Activated naive CD4-positive, alpha-beta T cell treated with anti-CD3 and anti-CD28 coated beads, Interleukin-2, amount 50 U/mL, for 72 hours (primary cell): Measurements from ENCODE around the gene PLA2G4D. TPM values are rescaled to one million over a fixed set of nuclear protein-coding genes. Genes with fewer than 3 reads are reported as not detected.

Source experiments
- ATAC-seq, 2 donors: fragments of 150-1000 bp; cut with Tn5 transposase; 2 replicates each; pipeline ENCODE4 v1.10.0; 2021; ENCODE audit warnings: mild to moderate bottlenecking in 2 of 2, moderate library complexity in 2 of 2
- DNase-seq, 2 donors: peaks; one replicate each; pipeline ENCODE4 v3.0.0; 2021 to 2022; ENCODE audit warnings: low spot score in 2 of 2
- H3K27ac Mint-ChIP-seq, 2 donors: one replicate each; pipeline ENCODE4 v1.8.0; 2022; ENCODE audit warnings: mild to moderate bottlenecking in 2 of 2, mixed read lengths in 2 of 2
- H3K36me3 Mint-ChIP-seq, 2 donors: one replicate each; pipeline ENCODE4 v1.8.0; 2022; ENCODE audit warnings: mixed read lengths in 2 of 2
- H3K9me3 Mint-ChIP-seq, 2 donors: one replicate each; pipeline ENCODE4 v1.8.0; 2022; ENCODE audit warnings: mixed read lengths in 2 of 2
- total RNA-seq, 2 donors: library from RNA; stranded (reverse); gene quantifications; one replicate each; pipeline ENCODE4 v1.2.3, GENCODE V29; 2022

Gene PLA2G4D
- total RNA-seq, 2 donors from 2014 or later = not detected

DNA sequence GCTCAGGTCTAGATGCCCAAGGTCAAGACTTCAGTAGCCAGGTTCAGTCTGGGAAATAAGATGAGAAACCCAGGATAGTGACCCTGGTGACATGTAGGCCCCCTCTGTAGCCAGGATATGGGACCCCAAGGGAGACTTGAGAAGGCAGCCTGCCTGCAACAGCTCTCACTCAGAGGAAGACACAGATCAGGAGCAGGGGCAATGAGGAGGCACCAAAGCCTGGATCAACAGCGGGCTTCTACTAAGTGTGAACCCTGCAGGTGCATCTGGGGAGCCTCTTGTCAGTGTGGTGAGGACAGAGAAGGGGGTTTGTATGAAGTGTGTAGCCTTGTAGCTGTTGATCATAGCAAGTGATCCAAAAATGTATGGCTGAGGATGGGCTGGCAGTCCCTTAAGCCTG, 36.6 kb upstream of the PLA2G4D start:
- DNase-seq = no peak
- H3K9me3 Mint-ChIP-seq = no peaks in the 10 kb centered on the region
- ATAC-seq = no peak
- H3K36me3 Mint-ChIP-seq = no peaks in the 10 kb centered on the region
- no peak overlapping the region for H3K27ac Mint-ChIP-seq

DNA sequence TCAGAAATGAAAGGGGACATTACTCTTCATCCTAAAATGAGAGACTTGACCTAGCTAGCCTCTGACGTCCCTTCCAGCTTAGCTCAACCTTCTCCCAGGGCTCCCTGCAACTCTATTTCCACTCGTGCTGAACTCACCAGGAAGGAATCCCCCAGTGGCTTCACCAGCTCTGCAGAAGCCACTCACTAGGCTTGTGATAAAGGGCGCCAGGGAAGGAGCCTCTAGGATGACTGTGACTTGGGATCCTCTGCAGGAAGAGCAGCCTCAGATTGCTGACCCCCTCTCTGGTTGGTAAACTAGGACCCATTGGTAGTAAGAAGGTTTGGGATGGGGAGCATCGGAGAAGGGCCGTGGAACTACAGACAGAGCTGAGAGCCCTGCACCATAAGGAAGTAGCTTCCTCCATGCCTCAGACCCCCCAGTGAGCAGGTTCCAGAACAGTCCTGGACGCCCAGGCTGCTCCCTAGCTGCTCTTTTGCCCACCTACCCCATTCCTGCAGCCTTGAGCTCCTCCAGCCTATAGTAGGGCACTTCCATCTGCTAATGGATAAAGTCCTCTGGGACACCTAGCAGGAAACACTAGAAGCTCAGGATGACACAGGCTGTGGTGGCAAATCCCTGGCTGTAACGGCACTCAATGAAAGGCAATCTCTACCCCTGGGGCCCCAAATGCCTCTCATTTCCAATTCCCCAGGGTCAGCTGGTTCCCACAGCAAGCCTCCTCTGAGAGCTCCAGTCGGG, 36.1 kb upstream of the PLA2G4D start:
- Mint-ChIP-seq H3K9me3 (no peaks in the 10 kb centered on the region), H3K27ac (no peak overlapping the region), H3K36me3 (no peaks in the 10 kb centered on the region)
- peak in 1 of 2 donors; percentile 28 for DNase-seq
- ATAC-seq = no peak

DNA sequence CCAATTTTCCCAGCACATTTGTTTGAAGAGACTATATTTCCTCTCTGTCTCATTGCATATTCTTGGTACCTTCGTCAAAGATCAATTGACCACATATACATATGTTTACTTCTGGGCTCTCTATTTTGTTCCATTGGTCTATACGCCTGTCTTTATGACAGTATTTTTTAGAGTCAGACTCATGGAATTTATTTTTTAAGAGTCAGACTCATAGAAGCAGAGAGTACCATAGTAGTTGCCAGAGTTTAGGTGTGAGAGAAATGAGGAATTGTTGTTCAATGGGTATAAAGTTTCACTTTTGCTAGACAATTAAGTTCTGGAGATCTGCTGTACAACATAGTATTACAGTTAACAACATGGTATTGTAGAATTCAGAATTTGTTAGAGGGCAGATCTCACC, 35.0 kb upstream of the PLA2G4D start:
- ATAC-seq (peak in 1 of 2 donors; percentile 81), DNase-seq (no peak)
- no peak overlapping the region for H3K27ac Mint-ChIP-seq
- no peaks in the 10 kb centered on the region for H3K36me3 Mint-ChIP-seq
- H3K9me3 Mint-ChIP-seq = no peaks in the 10 kb centered on the region

DNA sequence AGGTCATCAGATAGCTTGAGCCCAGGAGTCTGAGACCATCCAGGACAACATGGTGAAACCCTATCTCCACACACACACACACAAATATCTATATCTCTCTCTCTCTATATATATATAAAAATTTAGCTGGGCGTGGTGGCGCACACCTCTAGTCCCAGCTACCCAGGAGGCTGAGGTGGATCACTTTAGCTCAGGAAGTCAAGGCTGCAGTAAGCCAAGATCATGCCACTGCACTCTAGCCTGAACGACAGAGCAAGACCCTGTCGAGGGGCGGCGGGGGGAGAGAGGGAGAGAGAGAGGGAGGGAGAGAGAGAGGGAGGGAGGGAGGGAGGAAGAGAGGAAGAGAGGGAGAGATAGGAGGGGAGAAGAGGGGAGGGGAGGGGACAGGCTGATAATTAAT, 34.1 kb upstream of the PLA2G4D start:
- H3K36me3 Mint-ChIP-seq = no peaks in the 10 kb centered on the region
- H3K9me3 Mint-ChIP-seq = no peaks in the 10 kb centered on the region
- ATAC-seq (no peak), DNase-seq (no peak)
- H3K27ac Mint-ChIP-seq = no peak overlapping the region

DNA sequence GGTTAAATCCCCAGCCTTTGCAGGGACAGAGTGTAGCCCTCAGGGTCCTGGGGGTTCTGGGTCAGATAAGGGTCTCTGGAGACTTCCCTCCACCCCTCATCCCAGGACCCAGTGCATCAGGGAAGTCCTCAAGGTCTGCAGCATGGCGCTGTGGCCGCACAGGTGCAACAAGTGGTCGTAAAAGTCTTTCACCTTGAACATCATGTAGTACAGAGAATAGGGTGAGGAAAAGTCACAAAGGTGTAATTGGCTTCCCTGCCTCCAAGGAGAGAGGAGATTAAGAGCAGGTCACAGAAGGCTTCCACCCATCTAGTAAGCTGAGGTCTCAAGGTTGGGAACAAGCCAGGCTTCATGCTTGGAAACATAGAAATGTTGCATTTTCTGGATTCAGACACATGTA, 29.2 kb upstream of the PLA2G4D start:
- no peak overlapping the region for H3K27ac Mint-ChIP-seq
- H3K36me3 Mint-ChIP-seq = no peaks in the 10 kb centered on the region
- ATAC-seq = no peak
- no peak for DNase-seq
- no peaks in the 10 kb centered on the region for H3K9me3 Mint-ChIP-seq

DNA sequence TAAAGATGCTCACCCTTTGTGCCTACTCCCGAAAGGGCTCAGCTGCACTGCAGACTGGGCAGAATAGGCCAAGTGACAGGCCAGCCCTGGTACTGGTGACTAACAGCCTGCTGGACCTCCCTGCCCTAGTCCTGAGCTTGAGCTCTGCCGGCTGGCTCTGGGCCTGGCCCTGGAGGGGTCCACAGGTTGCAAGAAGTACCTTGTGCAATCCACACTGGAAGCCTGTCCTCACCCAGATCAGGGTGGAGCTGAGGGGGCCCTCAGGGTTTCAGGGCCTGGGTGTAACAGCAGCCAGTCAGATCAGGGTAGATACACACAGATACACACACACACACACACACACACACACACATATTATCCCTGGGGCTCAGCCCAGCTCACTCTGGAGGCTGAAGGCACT, 27.3 kb upstream of the PLA2G4D start:
- ATAC-seq (no peak), DNase-seq (no peak)
- no peaks in the 10 kb centered on the region for H3K36me3 Mint-ChIP-seq
- H3K27ac Mint-ChIP-seq = no peak overlapping the region
- no peaks in the 10 kb centered on the region for H3K9me3 Mint-ChIP-seq

DNA sequence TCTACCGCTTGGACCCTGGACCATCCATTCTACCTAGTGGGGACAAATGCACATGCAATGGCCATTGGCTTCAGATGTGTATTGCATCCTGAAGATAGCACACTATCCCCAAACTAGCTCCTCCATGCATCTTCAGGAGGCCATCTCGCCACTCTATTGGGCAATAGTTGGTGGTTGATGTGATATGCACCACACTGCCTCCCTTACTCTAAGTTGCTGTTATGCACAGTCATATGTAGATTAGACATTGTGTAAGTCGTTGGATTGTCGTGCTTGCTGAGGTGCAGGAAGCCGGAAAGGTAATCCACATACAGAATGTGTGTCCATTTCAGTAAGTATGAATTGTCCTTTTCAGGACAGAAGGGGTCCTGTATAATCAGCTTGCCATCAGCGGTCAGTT, 26.7 kb upstream of the PLA2G4D start:
- H3K36me3 Mint-ChIP-seq = no peaks in the 10 kb centered on the region
- ATAC-seq (no peak), DNase-seq (no peak)
- H3K9me3 Mint-ChIP-seq = no peaks in the 10 kb centered on the region
- no peak overlapping the region for H3K27ac Mint-ChIP-seq

DNA sequence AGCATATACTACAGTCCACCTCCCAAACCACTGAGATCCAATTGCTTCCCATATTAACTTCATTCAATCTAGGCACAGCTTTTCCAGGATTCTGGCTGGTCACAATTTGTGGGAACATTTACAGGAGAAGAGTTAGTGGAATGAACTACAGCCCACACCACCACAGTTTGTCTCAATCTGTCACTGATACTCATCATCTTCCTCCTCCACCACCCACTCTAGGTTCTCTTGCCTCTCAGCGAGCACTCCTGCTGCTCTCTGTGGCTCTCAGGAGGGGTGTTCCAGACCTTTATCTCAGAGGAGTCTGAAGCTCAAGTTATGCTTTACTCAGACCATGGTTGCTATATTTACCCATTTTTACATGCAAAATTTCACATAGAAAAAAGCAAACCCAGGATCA, 25.9 kb upstream of the PLA2G4D start:
- no peaks in the 10 kb centered on the region for H3K9me3 Mint-ChIP-seq

DNA sequence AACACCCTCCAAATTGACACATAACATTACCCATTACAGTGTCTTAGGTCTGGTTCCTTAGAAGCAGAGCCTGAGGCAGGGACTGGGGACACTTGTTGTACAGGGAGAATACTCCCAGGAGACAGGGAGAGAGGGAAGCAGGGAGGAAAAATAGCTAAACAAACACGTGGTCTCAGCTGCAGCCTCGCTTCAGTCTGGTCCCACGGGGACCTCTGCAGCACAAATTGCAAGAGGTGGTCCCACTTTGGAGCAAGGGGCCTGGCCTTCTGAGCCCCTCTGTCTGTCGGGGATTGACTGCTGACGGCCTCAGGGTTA, 25.0 kb upstream of the PLA2G4D start:
- ATAC-seq = no peak
- no peak overlapping the region for H3K27ac Mint-ChIP-seq

More for the DNA sequence above, 25.9 kb upstream of the PLA2G4D start:
- no peaks in the 10 kb centered on the region for H3K36me3 Mint-ChIP-seq
- ATAC-seq (no peak), DNase-seq (no peak)
- H3K27ac Mint-ChIP-seq = no peak overlapping the region

DNA sequence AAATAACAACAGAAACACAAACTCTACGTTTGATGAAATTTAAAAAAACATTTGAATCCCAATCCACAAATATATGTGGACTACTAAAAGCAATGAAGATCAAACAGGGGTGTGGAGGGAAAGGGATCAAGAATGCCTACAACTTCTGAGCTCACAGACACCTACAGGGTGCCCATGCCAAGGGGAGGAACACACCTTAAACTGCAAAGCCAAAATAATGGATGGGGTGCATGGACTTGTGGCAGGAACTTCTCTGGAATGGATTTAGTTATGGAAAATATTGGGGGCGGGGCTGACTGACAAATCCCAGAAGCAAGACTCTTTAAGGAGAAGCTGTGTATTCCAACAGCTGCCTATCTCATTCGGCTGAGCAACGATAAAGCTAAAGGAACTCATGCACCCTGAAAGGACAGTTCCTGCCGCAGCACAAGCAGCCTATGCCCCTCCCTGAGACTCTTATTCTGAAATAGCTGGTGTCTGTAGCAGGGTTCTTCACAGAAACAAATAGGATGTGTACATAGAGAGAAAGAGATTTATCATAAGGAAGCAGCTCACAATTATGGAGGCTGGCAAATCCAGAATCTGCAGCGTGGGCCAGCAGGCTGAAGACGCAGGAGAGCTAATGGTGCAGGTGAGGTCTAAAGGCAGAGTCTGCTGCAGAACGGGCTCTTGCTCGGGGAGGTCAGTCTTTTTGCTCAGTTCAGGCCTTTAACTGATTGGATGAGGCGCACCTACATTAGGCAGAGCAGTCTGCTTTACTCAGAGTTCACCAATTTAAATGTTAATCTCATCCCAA, 24.5 kb upstream of the PLA2G4D start:
- H3K9me3 Mint-ChIP-seq = no peaks in the 10 kb centered on the region
- H3K27ac Mint-ChIP-seq = no peak overlapping the region
- ATAC-seq (no peak), DNase-seq (no peak)
- no peaks in the 10 kb centered on the region for H3K36me3 Mint-ChIP-seq

More for the DNA sequence above, 25.0 kb upstream of the PLA2G4D start:
- H3K36me3 Mint-ChIP-seq = no peaks in the 10 kb centered on the region
- no peaks in the 10 kb centered on the region for H3K9me3 Mint-ChIP-seq
- DNase-seq = no peak

DNA sequence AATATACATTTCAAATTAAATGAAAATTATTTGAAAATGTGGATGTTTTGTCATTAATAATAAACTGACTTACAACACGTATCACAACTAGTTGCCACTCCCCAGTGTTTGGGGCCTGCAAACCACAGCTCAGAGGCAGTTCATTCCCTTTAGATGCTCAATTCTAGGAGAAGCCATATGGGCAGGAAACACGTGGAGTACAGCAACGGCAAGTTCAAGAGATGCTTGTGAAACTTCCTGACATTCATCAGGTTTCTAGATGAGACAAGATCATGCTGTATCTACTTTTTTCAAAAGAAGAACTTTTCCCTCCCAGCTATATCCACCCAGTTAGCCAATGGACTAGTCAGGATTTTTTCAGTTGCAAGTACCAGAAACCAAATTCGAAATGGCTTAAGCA, 17.6 kb upstream of the PLA2G4D start:
- H3K36me3 Mint-ChIP-seq = no peaks in the 10 kb centered on the region
- ATAC-seq (no peak), DNase-seq (no peak)
- H3K9me3 Mint-ChIP-seq = peaks cover 0 to 4% of the 10 kb centered on the region in 2 donors
- H3K27ac Mint-ChIP-seq = no peak overlapping the region

DNA sequence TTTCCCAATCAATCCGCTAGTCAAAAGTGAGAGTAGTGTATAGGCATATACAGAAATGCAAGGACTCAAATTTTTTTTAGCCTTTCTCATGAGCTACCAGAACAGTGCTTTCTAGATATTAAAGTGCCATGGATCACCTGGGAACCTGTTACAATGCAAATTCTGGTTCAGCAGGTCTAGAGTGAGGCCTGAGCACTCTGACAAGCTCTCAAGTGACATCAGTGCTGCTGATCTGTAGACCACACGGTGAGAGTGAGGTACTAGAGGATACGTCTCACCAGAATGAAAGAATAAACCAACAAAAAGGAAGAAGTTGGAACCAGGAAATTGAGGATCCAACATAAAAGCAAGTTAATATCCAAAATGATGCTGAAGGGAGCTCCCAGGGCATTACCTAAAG, 16.0 kb upstream of the PLA2G4D start:
- Mint-ChIP-seq H3K36me3 (no peaks in the 10 kb centered on the region), H3K27ac (no peak overlapping the region), H3K9me3 (peaks cover 0 to 4% of the 10 kb centered on the region in 2 donors)
- DNase-seq = no peak
- ATAC-seq = no peak

DNA sequence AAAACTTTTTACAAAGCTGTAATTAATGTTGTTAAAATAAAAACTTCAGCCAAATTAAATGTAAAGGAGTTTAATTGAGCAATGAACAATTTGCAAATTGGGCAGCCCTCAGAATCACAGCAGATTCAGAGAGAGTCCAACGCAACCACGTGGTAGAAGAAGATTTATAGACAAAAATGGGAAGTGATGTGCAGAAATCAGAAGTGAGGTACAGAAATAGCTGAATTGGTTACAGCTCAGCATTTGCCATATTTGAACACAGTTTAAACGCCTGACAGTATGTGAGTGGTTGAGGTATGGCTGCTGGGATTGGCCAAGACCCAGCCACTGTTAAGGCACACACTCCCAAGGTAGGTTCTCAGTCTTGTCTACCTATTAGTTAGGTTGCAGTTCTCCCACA, 14.4 kb upstream of the PLA2G4D start:
- no peak for DNase-seq
- H3K36me3 Mint-ChIP-seq = no peaks in the 10 kb centered on the region
- ATAC-seq = no peak
- H3K27ac Mint-ChIP-seq = no peak overlapping the region
- H3K9me3 Mint-ChIP-seq = peaks cover 0 to 4% of the 10 kb centered on the region in 2 donors

DNA sequence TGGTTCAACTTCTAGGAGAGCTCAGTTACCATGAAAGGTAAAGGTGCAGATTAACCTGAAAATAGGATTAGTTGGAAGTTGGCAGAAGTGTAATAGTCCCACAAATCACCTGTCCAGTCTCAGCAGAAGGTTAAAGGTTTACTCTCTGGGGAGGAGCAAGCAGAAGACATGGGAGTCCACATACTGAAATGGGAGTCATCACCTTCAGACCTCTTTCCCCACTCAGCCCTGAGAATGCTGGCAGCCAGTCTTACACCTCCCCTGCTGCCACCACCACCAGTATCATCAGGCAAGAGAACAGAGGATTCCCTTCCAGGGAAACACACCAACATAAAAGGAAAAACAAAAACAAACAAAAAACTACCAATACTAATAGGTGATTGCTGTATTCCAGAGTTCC, 13.8 kb upstream of the PLA2G4D start:
- H3K27ac Mint-ChIP-seq = peak overlapping the region in 1 of 2 donors; percentile 12
- peaks cover 0 to 4% of the 10 kb centered on the region in 2 donors for H3K9me3 Mint-ChIP-seq
- DNase-seq = no peak
- no peak for ATAC-seq
- H3K36me3 Mint-ChIP-seq = no peaks in the 10 kb centered on the region

DNA sequence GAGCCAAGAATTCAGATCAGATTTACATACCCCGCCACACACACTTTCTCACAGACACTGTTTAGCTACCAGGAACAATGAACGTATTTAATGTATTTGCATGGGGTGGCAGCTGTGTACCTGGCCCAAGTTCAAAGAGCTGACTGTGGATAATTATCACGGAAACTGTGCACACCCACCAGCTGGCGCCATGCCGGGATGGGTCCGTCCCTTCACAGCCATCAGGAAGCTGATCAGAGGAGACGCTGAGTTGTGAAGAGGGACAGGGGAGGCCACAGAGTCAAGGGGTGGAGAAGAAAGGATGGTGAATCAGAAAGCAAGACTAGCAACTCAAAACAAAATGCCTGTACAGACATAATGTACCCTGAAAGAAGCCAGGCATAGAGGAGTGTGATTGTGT, 13.1 kb upstream of the PLA2G4D start:
- H3K9me3 Mint-ChIP-seq = peaks cover 0 to 1% of the 10 kb centered on the region in 2 donors
- peak overlapping the region; percentile 12 to 67 for H3K27ac Mint-ChIP-seq
- H3K36me3 Mint-ChIP-seq = no peaks in the 10 kb centered on the region
- DNase-seq (peak; percentile 66 to 71), ATAC-seq (peak; percentile 96 to 97)

DNA sequence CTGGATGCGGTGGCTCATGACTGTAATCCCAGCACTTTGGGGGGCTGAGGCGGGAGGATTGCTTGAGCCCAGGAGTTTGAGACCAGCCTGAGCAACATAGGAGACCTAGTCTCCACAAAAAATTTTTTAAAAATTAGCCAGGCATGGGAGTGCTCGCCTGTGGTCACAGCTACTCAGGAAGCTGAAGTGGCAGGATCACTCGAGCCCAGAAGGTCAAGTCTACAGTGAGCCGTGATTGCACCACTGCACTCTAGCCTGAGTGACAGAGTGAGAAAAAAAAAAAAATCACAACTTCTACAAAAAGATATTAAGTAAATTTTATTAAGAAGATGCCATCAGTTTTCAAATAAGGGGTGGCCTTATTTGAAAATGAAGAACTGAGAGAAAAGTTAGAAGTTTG, 11.9 kb upstream of the PLA2G4D start:
- Mint-ChIP-seq H3K9me3 (no peaks in the 10 kb centered on the region), H3K27ac (no peak overlapping the region), H3K36me3 (no peaks in the 10 kb centered on the region)
- DNase-seq (no peak), ATAC-seq (no peak)

DNA sequence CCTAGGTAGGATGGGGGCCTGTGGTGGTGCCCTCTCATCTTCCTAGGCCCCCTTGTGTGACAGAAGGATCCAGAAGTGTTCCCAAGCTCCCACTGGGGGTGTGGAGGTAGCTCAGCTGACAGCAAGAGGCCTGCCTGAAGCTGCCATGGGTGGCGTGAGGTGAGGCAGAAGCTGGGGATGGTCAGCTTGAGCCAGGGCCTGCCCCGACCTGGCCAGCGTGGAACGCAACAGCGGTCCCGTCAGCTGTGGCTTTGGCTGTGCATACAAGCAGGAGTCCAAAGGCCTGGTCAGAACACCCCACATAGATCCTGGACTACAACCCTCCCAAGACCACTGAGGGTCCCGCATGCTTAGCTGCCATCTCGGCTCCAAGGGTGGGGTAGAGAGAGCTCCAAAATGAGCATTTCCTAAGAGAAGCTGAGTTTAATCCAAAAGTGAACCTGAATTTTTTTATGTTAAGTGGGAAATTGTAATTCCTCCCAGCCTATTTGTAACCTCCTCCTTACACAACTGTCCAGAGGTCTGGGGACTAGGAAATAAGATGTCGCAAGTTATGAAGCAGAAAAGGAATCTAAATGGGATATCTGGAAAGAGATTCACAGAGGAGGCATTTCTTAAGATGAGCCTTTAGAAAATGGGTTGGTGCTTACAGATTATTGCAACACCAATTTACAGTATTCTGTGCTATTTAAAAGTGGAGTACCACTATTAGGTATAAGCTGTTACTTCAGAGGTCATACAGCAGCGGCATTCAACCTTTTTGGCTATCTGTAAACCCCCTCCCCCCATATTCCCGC, 9.9 kb upstream of the PLA2G4D start:
- no peak for DNase-seq
- no peak for ATAC-seq
- Mint-ChIP-seq H3K36me3 (no peaks in the 10 kb centered on the region), H3K27ac (no peak overlapping the region), H3K9me3 (peaks cover 0 to under 1% of the 10 kb centered on the region in 2 donors)
